ENCODE data around the gene ILDR2.

DNA sequence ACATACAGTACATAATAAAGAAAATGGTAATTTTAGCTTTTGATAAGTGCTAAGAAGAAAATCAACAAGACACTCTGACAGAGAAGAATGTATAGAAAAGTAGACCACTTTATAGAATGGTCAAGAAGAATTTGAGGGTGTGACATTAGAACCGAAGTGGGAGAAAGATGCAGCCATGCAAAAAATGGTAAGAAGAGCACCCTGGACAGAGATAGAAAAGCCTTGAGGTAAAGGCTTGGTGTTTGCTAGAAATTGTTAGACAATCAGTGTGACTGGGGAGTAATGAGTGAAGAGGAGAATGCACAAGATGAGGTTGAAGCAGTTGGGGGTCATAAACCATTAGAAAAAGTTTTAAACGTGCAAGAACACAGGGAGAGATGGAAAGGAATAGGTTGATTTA lies 37.2 kb upstream of the ILDR2 start:
- TF ChIP-seq, protein P1, sequence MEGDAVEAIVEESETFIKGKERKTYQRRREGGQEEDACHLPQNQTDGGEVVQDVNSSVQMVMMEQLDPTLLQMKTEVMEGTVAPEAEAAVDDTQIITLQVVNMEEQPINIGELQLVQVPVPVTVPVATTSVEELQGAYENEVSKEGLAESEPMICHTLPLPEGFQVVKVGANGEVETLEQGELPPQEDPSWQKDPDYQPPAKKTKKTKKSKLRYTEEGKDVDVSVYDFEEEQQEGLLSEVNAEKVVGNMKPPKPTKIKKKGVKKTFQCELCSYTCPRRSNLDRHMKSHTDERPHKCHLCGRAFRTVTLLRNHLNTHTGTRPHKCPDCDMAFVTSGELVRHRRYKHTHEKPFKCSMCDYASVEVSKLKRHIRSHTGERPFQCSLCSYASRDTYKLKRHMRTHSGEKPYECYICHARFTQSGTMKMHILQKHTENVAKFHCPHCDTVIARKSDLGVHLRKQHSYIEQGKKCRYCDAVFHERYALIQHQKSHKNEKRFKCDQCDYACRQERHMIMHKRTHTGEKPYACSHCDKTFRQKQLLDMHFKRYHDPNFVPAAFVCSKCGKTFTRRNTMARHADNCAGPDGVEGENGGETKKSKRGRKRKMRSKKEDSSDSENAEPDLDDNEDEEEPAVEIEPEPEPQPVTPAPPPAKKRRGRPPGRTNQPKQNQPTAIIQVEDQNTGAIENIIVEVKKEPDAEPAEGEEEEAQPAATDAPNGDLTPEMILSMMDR (tag by site-specific recombination; IDR thresholded peaks at IDR 0.05): no peak
- no peak for TF ChIP-seq ZNF23 (tag by site-specific recombination; IDR thresholded peaks at IDR 0.05; ENCODE audit: borderline replicate concordance)
- TF ChIP-seq ZNF274 (IDR thresholded peaks at IDR 0.05; ENCODE audit: low read length): no peak
- no peak for TF ChIP-seq ZNF274 (tag by site-specific recombination; IDR thresholded peaks at IDR 0.05; ENCODE audit: borderline replicate concordance)
- no peak for TF ChIP-seq ZNF785 (tag by site-specific recombination; IDR thresholded peaks at IDR 0.05)
- TF ChIP-seq RBAK (tag by site-specific recombination; IDR thresholded peaks at IDR 0.05): no peak

Data from HEK293 (cell line).